Neural cell (in vitro differentiated cells): Measurements from ENCODE around the gene SSBP1. TPM values are rescaled to one million over a fixed set of nuclear protein-coding genes. Genes with fewer than 3 reads are reported as not detected.
"Not testable (repeated sequence)": the region's sequence is repeated elsewhere in the genome, so short reads cannot be mapped to it uniquely, and the experiment has no call there.

ENCODE experiments used
- H2AFZ ChIP-seq: fragments of 200-600, 300-800 bp; sonication (generic), shearing (Covaris generic); 2 replicates; pipeline ENCODE4 v1.6.0; 2014; ENCODE audit warnings: low read depth, mild to moderate bottlenecking, antibody characterized with exemption, low read length, moderate library complexity
- H3F3A ChIP-seq: fragments of 200-600 bp; shearing (Covaris generic); 2 replicates; pipeline ENCODE4 v1.6.1; 2016; ENCODE audit warnings: mild to moderate bottlenecking, moderate library complexity, mixed read lengths, antibody characterized with exemption, low read length; ENCODE audit not compliant: insufficient read depth, poor library complexity, severe bottlenecking
- H3K27ac ChIP-seq: fragments of 200-600, 300-800 bp; sonication (generic), shearing (Covaris generic); 2 replicates; pipeline ENCODE4 v1.5.1; 2014; ENCODE audit warnings: mild to moderate bottlenecking, low read length, moderate library complexity
- H3K27me3 ChIP-seq: fragments of 300-800, 200-600 bp; sonication (generic), shearing (Covaris generic); 2 replicates; pipeline ENCODE4 v1.6.0; 2014; ENCODE audit warnings: mild to moderate bottlenecking, low read depth, low read length, moderate library complexity; ENCODE audit not compliant: insufficient read depth
- H3K36me3 ChIP-seq: fragments of 300-800, 200-600 bp; sonication (generic), shearing (Covaris generic); 2 replicates; pipeline ENCODE4 v1.5.1; 2014; ENCODE audit warnings: mild to moderate bottlenecking, antibody characterized with exemption, low read length, moderate library complexity; ENCODE audit not compliant: insufficient read depth
- H3K4me2 ChIP-seq: fragments of 300-800, 200-600 bp; sonication (generic), shearing (Covaris generic); 2 replicates; pipeline ENCODE4 v1.6.0; 2014; ENCODE audit warnings: mild to moderate bottlenecking, low read length
- H3K4me3 ChIP-seq: fragments of 300-800, 200-600 bp; sonication (generic), shearing (Covaris generic); 2 replicates; pipeline ENCODE4 v1.5.1; 2014; ENCODE audit warnings: mild to moderate bottlenecking, low read length, moderate library complexity
- H3K79me2 ChIP-seq: fragments of 200-600 bp; shearing (Covaris generic); replicated peaks from 2 replicates; pipeline ENCODE4 v1.6.0; 2014; ENCODE audit warnings: mild to moderate bottlenecking, low read length, moderate library complexity; ENCODE audit not compliant: insufficient read depth
- H3K9ac ChIP-seq: fragments of 300-800, 200-600 bp; sonication (generic), shearing (Covaris generic); 2 replicates; pipeline ENCODE4 v1.6.1; 2016; ENCODE audit warnings: mild to moderate bottlenecking, low read length, mixed read lengths
- H3K9me2 ChIP-seq: fragments of 200-600 bp; shearing (Covaris generic); 2 replicates; pipeline ENCODE4 v1.6.1; 2016; ENCODE audit warnings: mild to moderate bottlenecking, low read length, mixed read lengths; ENCODE audit not compliant: insufficient read depth
- H3K9me3 ChIP-seq: fragments of 200-600, 300-800 bp; sonication (generic), shearing (Covaris generic); 2 replicates; pipeline ENCODE4 v1.6.1; 2016; ENCODE audit warnings: mild to moderate bottlenecking, mixed run types, low read length, moderate library complexity, mixed read lengths
- H4K20me1 ChIP-seq: fragments of 200-600 bp; shearing (Covaris generic); 2 replicates; pipeline ENCODE4 v1.6.1; 2016; ENCODE audit warnings: mild to moderate bottlenecking, mixed run types; ENCODE audit not compliant: insufficient read depth
- EP300 ChIP-seq: fragments of 450-650 bp; conservative IDR thresholded peaks from 2 replicates; pipeline ENCODE4 v1.6.1; 2014; ENCODE audit warnings: antibody characterized with exemption, mild to moderate bottlenecking, moderate library complexity; ENCODE audit not compliant: poor library complexity, severe bottlenecking
- EZH2 ChIP-seq: fragments of 200-600, 300-800 bp; shearing (Covaris generic), sonication (generic); IDR thresholded peaks from 2 replicates; pipeline ENCODE4 v1.6.1; 2014; ENCODE audit warnings: antibody characterized with exemption, low read length, borderline replicate concordance, mild to moderate bottlenecking; ENCODE audit not compliant: insufficient read depth, poor library complexity, severe bottlenecking
- MXI1 ChIP-seq: fragments of 450-650 bp; conservative IDR thresholded peaks from 2 replicates; pipeline ENCODE4 v1.6.1; 2014; ENCODE audit warnings: antibody characterized with exemption, mild to moderate bottlenecking; ENCODE audit not compliant: poor library complexity, severe bottlenecking
- POLR2AphosphoS5 ChIP-seq: IDR thresholded peaks from 2 replicates; pipeline ENCODE4 v1.6.1; 2012
- RAD21 ChIP-seq: fragments of 450-650 bp; conservative IDR thresholded peaks from 2 replicates; pipeline ENCODE4 v1.6.1; 2014; ENCODE audit warnings: antibody characterized with exemption, mild to moderate bottlenecking, moderate library complexity
- SMC3 ChIP-seq: fragments of 450-650 bp; conservative IDR thresholded peaks from 2 replicates; pipeline ENCODE4 v1.6.1; 2014; ENCODE audit warnings: antibody characterized with exemption, mild to moderate bottlenecking, moderate library complexity; ENCODE audit not compliant: poor library complexity
- TAF1 ChIP-seq: IDR thresholded peaks from 2 replicates; pipeline ENCODE4 v1.6.1; 2012; ENCODE audit warnings: low read depth
- polyA plus RNA-seq: library from polyadenylated mRNA; depleted of rRNA; stranded (reverse); fragments of >200 nt; gene quantifications from 2 replicates; pipeline ENCODE4 v1.2.3, GENCODE V29; 2014
- TF ChIP-seq, protein P1 (sequence below): fragments of 450-650 bp; IDR thresholded peaks from 2 replicates; pipeline ENCODE4 v1.5.1; 2014; ENCODE audit warnings: antibody characterized with exemption, mild to moderate bottlenecking, moderate library complexity; ENCODE audit not compliant: poor library complexity, severe bottlenecking
- TF ChIP-seq, protein P2 (sequence below): IDR thresholded peaks from 2 replicates; pipeline ENCODE4 v1.6.1; 2012; ENCODE audit warnings: borderline replicate concordance

SSBP1 gene
- polyA plus RNA-seq, 1 donor from 2014 or later: 296 TPM

DNA sequence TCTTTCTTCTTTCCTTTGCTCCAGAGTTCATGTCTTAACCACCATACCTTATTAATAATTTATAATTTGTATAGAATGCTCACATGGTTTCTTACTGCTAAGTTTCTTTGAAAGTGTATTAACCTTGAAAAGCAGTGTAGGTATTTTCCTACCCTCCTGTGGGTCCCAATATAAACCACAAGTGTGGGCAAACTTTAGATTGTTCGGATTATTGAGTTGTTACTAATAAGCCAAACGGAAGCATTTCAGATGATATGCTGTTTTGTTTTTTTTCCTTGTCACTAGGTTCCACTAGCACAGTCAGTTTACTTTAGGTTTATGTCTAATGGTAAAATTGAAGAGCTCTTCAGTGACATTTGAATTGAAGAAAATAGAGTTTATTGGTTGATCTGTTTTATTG is 10.2 kb downstream of the SSBP1 start:
- Histone ChIP-seq H3K9ac (no peak overlapping the region), H3K27ac (no peak overlapping the region), H3F3A (no peaks in the 10 kb centered on the region), H3K9me2 (no peaks in the 10 kb centered on the region), H3K27me3 (no peaks in the 10 kb centered on the region), H3K4me2 (no peak overlapping the region), H3K4me3 (no peak overlapping the region), H3K79me2 (no peaks in the 10 kb centered on the region), H2AFZ (no peak overlapping the region), H3K9me3 (no peaks in the 10 kb centered on the region), H4K20me1 (no peaks in the 10 kb centered on the region), H3K36me3 (peaks cover 18% of the 10 kb centered on the region)
- TF ChIP-seq MXI1 (no peak), SMC3 (no peak), TAF1 (no peak), POLR2AphosphoS5 (no peak), EZH2 (no peak), EP300 (no peak), RAD21 (no peak)
- TF ChIP-seq, protein P1, sequence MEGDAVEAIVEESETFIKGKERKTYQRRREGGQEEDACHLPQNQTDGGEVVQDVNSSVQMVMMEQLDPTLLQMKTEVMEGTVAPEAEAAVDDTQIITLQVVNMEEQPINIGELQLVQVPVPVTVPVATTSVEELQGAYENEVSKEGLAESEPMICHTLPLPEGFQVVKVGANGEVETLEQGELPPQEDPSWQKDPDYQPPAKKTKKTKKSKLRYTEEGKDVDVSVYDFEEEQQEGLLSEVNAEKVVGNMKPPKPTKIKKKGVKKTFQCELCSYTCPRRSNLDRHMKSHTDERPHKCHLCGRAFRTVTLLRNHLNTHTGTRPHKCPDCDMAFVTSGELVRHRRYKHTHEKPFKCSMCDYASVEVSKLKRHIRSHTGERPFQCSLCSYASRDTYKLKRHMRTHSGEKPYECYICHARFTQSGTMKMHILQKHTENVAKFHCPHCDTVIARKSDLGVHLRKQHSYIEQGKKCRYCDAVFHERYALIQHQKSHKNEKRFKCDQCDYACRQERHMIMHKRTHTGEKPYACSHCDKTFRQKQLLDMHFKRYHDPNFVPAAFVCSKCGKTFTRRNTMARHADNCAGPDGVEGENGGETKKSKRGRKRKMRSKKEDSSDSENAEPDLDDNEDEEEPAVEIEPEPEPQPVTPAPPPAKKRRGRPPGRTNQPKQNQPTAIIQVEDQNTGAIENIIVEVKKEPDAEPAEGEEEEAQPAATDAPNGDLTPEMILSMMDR: no peak

DNA sequence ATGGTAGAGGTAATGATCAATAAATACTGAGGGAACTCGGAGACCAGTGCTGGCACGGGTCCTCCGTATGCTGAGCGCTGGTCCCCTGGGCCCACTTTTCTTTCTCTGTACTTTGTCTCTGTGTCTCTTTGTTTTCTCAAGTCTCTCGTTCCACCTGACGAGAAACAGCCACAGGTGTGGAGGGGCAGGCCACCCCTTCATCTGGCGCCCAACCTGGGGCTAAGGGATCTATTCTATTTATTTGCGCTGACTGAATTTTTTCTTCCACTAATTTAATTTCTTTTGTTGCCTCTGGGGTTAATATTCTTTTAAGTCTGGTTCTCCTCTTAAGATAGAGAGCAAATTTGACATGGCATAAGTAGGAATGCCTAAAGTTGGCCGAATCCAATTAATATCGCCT is 13.7 kb downstream of the SSBP1 start:
- not testable (repeated sequence) for H2AFZ ChIP-seq, H3K27me3 ChIP-seq, H3K27ac ChIP-seq, H3K9me3 ChIP-seq, H3K9me2 ChIP-seq, H3K4me3 ChIP-seq, H3F3A ChIP-seq, H3K79me2 ChIP-seq, H3K9ac ChIP-seq, H3K4me2 ChIP-seq, H4K20me1 ChIP-seq
- peaks cover 18% of the 10 kb centered on the region for H3K36me3 ChIP-seq

DNA sequence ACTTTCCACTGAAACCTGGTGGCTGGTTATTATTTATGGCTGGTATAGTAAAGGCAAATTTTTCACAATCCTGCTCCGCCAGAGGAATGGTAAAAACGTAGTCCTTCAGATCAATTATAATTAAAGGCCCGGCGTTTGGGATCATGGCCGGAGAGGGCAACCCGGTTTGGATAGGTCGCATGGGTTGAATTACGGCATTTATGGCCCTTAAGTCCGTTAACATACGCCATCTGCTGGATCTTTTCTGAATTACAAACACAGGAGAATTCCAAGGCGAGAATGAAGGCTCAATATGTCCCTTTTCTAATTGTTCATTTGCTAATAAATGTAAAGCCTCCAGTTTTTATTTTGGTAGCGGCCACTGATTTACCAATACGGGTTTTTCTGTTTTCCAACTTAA is 14.5 kb downstream of the SSBP1 start:
- Histone ChIP-seq H3K27me3 (no peaks in the 10 kb centered on the region), H3F3A (no peaks in the 10 kb centered on the region), H3K9me2 (no peaks in the 10 kb centered on the region), H3K9me3 (no peaks in the 10 kb centered on the region), H3K27ac (no peak overlapping the region), H3K4me3 (no peak overlapping the region), H2AFZ (no peak overlapping the region), H3K79me2 (no peaks in the 10 kb centered on the region), H3K36me3 (peaks cover 18% of the 10 kb centered on the region), H4K20me1 (no peaks in the 10 kb centered on the region), H3K4me2 (no peak overlapping the region), H3K9ac (no peak overlapping the region)
- no peak for TF ChIP-seq RAD21
- TF ChIP-seq TAF1: no peak
- TF ChIP-seq, protein P2, sequence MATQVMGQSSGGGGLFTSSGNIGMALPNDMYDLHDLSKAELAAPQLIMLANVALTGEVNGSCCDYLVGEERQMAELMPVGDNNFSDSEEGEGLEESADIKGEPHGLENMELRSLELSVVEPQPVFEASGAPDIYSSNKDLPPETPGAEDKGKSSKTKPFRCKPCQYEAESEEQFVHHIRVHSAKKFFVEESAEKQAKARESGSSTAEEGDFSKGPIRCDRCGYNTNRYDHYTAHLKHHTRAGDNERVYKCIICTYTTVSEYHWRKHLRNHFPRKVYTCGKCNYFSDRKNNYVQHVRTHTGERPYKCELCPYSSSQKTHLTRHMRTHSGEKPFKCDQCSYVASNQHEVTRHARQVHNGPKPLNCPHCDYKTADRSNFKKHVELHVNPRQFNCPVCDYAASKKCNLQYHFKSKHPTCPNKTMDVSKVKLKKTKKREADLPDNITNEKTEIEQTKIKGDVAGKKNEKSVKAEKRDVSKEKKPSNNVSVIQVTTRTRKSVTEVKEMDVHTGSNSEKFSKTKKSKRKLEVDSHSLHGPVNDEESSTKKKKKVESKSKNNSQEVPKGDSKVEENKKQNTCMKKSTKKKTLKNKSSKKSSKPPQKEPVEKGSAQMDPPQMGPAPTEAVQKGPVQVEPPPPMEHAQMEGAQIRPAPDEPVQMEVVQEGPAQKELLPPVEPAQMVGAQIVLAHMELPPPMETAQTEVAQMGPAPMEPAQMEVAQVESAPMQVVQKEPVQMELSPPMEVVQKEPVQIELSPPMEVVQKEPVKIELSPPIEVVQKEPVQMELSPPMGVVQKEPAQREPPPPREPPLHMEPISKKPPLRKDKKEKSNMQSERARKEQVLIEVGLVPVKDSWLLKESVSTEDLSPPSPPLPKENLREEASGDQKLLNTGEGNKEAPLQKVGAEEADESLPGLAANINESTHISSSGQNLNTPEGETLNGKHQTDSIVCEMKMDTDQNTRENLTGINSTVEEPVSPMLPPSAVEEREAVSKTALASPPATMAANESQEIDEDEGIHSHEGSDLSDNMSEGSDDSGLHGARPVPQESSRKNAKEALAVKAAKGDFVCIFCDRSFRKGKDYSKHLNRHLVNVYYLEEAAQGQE: no peak
- TF ChIP-seq EZH2: no peak
